HG02870 (cell line): Measurements from ENCODE around the gene ZNF667.
A peak's percentile ranks its signal among the peaks of the same experiment; 100 is the strongest.

ENCODE experiments used
- ATAC-seq: cut with Tn5 transposase; IDR thresholded peaks from one replicate; pipeline ENCODE4 v1.9.1; 2021; ENCODE audit warnings: mild to moderate bottlenecking, moderate library complexity; ENCODE audit not compliant: unreplicated experiment

Gene ZNF667

GRCh38 chr19:56393119-56394012 is 83.8 kb downstream of the ZNF667 start, which contains the start of gene ZNF582:
Gene ZNF582, minus strand, starts transcription at chr19:56393534. Its CDS starts 1,782 bp downstream, at chr19:56391752.
- ATAC-seq = peak; percentile 92
